NCI-H69 (cell line): ENCODE data around the gene RAB22A.

Source experiments
- DNase-seq: peaks from one replicate; lab custom pipeline; 2025; lab: John Stamatoyannopoulos, UW

Gene RAB22A

DNA sequence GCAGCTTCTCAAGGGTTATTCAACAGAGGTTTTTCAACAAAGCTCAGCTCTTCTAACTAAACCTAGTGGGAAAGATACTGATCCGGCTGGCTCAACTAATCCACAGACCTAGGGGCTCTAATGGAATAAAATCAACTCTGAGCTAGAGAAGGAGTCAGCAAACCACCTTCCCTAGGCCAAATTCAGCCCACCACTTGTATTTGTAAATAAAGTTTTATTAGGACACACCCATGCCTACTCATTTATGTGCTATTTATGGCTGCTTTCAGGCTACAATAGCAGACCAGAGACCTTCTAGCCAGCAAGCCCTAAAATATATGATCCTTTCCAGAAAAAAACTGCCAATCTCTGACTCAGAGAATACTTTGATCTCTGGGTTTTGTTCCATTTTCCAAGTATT lies 6.0 kb upstream of the RAB22A start:
- no peak for DNase-seq

DNA sequence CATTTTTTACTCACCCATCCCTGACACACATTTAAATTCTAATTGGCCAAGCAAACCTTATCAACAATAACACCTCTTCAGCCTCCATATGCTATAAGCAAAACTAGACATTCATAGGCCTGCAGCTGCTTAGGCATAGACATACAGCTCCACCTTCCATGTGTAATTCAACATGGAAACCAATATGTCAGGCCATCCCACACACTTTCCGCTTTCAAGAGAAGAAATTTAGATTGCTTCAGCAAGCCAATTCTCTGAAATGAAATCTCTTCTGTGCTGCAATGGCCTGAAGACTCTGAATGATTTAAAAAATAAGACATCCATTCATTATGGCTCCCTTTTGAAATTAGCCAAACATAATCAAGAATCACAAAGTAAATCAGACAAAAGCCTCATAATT lies 4.5 kb upstream of the RAB22A start:
- no peak for DNase-seq

DNA sequence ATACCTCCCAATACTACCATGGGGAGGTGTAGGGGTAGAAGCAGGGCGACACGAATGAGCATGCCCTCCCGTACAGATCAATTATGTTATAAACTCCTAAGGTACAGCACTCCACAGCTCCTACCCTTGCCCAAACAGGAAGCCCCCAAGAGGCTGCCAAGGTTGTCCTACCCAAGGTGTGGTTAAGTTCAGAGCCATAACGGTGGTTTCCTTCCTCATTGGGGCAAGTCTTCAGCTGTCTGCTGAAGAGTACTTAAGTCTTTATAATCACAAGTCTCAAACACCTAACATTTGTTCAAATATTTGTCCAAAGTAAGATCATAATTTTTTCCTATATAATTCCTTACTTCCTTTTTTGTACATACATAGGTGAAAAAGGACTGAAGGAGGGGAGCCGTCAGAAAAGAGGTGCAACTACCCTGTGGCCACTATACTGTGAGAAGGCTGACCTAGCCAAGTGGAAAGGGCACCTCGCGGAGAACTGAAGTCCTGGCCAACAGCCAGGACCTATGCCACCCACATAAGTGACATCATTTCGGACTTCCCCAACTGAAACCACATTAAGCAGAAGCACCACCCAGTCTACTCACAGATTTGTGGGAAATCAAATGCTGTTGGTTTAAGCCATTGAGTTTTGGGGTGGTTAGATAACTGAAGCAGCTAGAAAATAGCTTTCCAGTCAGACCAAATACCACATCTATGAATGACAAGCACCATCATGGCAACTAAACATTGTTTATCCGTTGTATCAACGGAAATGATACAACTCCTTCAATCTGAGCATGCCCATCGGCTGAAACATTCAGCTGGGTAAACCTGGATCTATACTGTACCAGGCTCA lies 2.9 kb upstream of the RAB22A start:
- peak; percentile 32 for DNase-seq

DNA sequence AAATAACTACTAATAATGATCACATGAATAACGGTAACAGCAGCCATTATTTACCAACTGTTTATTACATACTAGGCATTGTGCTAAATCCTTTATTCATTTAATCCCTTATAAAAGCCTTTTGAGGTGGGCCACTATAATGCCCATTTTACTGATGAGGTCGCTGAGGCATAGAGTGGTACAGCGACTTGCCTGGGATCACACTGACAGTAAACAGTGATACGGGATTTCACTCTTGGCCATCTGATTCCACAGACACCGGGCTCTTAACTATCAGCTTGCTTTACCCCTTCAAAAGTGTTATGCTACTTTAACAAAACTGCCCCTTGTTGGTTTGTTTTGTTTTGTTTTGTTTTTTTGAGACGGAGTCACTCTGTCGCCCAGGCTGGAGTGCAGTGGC lies 2.2 kb upstream of the RAB22A start:
- no peak for DNase-seq

DNA sequence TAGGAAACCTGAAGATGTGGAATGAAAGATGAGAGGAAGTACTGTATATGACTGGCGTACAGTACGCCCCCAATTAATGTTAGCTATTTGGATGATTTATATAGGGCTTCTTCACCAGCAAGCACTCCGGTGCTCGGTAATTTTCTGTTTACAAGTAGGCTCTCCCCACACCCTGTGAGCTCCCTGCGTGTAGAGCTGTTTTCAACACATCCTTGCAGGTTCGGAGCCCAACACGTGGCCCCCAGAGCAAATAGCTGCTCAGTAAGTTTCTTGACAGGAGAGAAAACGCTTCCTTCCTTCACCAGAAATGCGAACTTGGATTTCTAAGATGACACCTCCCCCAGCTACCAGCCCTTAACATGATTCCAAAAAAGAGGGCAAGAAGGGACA lies 1.2 kb upstream of the RAB22A start:
- DNase-seq, result no peak

DNA sequence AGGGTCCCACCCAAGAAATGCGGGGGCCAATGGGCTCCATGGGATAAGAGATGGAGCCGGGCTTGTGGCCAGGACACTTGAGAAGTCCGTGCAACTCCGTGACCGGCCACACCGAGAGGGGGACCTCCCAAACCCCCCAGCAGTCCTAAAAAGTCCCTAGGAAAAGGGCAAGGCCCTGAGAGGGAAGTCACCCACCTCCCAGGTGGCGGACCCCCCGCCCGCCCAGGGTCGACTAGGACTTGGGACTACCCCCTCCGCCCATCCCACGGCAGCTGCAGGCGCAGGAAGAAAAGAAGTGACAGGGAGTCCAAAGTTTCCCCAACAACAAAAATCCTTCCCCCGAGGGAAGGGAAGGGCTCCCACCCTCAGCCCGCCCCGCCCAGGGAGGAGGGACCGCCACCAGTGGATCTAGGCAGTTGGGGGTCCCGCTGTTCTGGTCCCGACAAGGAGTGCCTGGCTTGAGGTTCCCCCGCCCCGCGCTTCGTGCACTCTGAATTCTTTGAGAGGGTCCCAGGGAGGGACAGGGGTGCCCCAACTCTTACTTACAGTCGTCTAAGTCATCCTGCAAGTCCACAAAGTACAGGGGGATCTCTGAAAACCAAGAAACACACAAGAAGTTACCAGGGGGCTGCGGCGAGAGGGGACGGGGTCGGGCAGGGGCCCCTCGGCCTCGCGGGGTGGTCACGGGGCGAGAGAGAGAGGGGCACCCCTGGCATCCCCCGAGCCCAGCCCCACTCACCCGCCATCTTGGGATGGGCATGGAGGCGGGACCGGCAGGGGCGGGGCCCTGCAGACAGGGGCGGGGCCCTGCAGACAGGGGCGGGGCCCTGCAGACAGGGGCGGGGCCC lies 611 bp upstream of the RAB22A start:
- peak; percentile 66 for DNase-seq

DNA sequence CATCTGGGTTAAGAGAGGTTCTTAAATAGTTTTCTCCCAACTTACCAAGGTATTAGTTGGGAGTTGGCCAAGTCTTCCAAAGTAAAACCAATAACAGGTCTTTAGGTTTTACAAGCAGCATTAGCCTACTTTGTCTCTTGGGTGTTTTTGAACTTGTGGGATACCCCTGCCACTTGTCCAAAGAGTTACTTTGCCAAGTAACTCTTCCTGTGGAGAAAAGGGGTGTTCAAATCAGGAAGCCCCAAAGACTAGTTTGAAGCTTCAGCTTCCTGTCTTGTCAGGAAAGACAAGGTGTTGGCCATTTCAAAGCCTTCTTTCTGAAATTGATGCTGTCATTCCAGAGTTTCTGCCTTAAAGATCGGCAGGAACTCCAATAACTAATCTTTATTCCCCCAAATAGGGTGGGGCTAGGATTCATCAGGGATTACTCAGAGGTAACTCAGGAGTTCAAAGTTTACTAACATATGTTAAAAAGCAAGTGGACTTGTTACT lies 822 bp downstream of the RAB22A start:
- DNase-seq, result no peak

DNA sequence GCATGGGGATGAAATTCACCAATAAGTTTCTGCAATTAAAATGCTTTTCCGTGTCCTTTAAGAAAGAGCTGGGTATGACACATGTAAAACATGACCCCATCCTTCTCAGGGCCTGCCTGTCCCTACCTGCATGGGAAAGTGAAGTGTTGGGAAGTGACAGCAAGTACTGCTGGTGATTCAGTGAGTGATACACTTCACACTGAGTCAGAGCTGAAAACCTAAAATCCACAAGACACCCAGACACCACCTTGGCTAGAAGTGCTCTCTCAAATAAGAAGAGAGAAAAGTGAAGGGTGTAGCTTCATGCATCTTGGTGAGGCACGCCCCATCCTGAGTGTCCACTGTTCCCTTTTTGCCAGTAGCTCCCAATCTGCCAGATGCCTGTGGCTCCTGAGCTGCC lies 3.3 kb downstream of the RAB22A start:
- DNase-seq, result no peak

DNA sequence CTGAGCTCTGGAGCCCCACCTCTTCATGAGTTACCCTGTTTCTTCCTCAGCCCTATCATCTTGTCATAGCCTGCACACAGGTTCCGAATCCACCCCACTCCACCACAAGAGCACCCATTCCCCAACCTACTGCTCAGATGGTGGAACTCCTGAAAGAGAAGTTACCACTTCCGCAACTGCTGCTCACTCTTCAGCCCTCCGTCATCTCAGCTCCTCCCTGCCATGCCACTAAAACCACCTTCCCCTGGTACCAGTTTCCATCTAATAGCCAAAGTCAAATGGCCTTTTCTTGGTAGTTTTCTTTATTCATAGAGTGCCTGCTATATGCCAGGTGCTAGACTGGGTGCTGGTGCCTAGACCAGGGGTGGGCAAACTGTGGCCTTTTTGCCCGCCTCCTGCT lies 3.9 kb downstream of the RAB22A start:
- no peak for DNase-seq

DNA sequence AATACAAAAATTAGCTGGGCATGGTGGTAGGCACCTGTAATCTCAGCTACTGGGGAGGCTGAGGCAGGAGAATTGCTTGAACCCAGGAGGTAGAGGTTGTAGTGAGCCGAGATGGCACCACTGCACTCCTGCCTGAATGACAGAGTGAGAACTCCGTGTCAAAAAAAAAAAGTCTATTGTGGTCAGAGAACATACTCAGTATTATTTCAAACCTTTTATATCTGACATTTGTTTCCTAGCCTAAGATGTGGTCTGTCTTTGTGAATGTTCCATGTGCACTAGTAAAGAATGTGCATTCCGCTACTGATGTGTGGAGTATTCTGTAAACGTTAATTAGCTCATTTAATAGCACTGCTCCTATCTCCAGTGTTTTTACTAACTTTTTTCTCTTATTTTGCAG lies 11.7 kb downstream of the RAB22A start:
- no peak for DNase-seq

DNA sequence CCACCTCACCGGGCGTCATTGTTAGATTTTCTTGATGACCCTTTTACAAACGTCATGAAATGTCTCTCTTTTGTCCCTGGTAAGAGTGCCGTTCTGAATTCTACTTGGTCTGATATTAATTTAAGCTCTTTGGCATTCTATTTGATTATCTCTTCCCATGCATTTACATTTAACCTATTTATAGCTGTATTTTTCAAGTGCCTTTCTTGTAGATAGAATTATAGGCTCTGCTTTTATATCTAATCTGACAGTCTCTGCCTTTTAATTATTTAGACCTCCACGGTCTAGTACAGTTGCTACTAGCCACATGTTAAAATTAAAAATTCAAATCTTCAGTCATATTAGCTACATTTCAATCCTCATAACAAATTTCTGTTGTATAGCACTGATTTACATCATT lies 12.6 kb downstream of the RAB22A start:
- DNase-seq, result no peak

DNA sequence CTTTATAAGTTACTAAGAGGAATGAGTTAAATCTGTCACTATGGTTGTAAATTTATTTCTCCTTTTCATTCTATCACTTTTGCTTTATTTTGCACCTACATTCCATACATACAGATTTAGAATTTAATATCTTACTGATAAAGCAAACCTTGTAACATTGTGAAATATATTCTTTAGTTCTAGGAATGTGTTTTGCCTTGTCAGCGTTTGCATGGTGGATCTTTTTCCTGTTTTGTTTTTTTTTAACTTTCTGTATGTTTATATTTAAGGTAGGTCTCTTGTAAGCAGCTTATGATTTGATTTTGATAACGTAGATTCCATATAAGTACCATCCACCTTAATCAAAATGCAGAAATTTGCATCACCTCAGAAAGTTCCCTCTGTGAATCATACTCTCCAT lies 16.4 kb downstream of the RAB22A start:
- DNase-seq, result no peak

DNA sequence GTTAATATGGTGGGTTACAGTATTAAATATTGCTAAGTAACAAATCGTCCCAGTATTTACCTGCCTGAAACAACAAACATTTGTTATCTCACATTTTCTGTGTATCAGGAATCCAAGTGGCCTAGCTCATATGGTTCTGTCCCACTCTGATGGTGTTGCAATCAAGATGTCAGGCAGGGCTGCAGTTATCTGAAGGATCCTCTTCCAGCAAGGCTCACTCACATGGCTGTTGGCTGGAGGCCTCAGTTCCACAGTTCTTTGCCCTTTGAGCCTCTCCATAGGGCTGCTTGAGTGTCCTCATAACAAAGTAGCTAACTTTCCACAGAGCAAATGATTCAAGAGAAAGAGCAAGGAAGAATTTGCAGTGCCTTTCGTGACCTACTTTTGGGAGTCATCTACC lies 17.7 kb downstream of the RAB22A start:
- no peak for DNase-seq

DNA sequence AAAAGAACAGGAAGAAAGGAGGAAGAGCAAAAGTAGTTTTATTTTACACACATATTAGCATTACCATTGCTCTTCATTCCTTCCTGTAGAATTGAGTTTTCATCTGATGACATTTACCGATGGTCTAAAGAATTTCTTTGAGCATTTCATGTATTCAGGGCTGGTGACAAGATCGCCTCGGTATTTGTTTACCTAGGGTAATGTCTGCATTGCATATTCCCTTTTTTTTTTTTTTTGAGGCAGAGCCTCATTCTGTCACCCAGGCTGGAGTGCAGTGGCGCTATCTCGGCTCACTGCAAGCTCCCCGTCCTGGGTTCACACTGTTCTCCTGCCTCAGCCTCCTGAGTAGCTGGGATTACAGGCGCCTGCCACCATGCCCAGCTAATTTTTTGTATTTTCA lies 19.3 kb downstream of the RAB22A start:
- DNase-seq, result no peak

DNA sequence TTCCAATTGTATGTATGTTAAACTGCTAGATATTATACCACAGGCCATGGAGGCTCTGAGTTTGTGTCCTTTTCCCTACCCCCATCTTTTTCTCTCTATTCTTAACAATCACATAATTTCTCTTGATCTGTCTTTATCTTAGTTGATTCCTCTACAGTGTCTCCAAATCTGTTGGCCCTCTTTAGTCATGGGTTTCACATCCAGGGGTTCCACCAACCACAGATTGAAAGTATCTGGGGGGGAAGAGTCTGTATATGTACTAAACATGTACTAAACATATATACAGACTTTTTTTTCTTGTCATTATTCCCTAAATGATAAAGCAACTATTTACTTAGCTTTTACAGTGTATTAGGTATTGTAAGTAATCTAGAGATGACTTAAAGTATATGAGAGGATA lies 20.2 kb downstream of the RAB22A start:
- no peak for DNase-seq

DNA sequence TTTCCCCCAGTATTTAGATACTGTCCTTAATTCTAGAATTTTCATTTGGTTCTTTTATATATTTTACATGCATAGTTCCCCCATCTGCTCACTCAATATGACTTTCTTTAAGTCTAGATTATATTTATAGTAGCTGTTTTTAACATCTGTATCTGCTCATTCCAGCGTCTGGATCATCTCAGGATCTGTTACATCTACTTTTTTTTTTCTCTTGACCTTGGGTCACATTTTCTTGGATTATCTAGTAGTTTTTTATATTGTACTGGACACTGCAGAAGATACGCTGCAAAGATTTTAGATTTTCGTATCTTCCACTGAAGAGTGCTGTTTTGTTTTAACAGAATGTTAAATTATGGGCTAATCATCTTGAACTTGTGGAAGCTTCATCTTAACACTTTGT lies 20.7 kb downstream of the RAB22A start:
- DNase-seq, result no peak

DNA sequence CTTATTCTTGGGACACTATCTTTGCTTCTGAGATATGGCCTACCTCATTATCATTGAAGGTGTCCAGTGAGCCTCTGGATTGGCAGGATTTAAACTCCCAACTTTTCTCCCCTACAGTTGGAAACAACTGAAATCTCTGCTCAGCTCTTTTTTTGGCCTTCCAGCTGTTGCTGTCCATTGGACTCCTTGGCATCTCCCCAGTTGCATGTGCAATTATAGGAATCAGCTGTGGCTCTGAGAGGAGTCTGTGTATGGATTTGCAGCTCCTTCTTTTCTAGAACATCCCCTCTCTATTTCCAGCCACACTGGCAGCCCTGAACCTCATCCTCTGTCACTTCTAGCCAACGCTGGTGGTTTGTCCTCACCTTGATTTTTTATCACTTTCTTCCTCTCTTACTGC lies 21.2 kb downstream of the RAB22A start:
- DNase-seq, result no peak

DNA sequence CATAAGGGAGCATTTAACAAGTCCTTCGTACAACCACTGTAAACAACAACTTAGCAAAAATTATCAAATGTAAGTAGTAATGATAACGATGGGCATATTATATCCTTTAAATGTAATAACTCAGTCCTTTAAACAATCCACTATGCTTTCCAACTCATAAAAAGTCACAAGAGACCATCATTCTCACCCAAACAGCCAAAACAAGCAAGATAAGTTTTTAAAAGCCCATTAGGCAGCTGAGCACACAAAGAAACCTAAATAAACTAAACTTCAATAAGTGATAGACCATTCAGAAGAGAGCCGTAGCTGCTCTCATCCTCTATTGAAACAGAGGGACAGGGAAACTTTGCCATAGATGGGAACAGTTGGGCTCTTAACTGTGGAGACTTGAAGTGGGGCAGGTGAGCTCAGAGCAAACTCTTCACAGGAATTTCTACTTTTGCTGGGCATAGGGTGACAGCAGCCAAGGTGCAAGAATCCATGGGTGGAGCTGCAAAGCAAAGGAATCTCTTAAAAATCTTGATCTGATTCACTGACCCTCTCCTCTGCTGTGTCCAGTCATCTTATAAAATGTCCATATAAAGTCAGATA lies 22.5 kb downstream of the RAB22A start:
- DNase-seq, result no peak

DNA sequence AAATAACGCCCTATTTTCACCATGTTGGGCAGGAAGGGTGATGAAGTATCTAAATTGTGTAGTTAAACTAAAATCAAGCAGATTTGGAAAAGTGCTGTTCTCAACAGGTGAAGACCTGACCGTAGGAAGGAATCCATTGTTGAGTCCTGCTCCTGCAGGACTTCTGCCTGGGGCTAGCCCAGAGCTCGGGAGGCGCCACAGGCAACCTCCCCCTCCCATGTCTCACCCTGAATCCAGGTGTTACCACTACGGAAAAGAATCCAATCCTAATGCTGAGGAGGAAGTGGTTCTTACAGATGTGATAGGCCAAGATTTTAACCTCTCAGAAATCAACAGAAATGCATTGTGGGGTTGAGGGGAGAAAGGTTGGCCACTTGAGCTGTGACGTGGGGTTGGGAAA lies 30.2 kb downstream of the RAB22A start:
- no peak for DNase-seq

DNA sequence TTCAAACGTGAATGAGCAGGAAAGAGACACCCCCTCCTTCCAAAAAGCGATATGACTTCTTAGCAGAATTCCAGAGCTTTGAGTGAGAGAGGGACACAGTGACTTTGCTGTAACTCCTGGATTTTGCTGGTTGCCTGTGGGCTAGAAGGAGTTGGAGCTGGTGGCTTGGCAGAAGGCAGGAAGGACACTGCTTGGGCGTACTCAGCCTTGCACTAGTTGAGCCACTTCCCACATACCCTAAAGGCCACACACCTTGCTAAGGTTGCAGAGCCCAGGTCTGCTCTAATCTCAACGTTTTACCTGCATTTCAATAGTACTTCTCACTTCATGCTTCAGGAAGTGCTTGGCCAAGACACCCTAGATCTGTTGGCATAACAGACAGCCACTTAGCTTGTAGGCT lies 30.6 kb downstream of the RAB22A start:
- no peak for DNase-seq

DNA sequence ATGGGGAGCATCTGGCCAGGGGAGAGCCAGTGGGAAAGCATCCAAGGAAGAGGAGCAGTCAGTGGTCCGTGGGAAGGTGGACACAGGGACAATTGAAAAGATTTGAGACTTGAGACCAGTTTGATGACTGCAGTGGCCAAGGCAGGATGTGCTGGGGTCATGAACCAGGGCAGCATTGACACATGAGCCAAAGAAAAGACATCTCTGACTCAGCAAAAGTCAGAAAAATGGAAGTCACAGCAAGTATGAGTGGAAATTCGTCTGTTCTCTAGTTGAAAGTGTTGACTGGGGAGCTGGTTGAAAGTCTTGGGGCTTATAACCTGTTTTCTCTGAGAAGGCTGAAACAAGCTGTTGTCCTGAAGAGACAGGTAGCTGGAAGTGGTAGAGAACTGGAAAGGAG lies 31.3 kb downstream of the RAB22A start:
- DNase-seq, result no peak

DNA sequence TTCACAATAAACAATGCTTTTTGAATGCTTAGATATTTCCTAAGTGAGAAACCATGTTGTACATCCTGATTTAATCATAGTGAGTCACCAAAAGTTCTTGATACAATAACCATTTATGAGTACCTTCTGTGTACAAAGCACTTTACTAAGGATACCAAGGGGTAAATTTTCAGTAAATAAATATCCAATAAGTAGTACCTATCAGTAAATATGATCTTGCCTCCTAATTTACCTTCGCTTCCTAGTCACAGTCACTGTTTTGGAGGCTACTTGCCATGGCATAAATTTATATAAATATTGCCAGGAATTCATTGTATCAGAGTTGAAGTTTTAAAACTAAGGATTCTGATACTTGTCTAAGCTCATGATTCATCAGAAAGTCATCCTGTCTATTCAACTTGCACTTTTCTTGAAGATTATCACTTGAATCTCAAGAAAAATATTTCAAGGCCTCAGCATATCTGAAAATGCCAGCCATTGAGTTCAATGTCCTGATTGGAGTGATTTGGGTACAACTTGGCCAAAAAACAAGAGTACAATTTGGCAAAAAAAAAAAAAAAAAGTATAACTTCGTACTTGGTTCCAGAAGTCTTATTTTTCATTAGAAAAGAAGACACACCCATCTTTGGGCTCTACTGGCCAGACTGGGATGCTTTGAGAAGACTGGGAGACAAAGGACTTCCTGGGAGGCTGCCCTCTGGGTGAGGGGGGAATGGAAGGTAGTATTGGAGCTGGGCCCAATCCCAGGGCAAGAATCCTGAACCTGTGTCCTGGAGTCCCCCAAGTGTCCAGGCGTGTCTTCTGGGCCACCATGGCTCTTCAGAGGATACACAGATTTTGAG lies 32.8 kb downstream of the RAB22A start:
- DNase-seq, result no peak
